Hypothalamus (tissue), 51 donors: ENCODE results near the gene GNA15.

Experiments used
- DNase-seq, 51 donors: peaks; one replicate each; lab custom pipeline; 2025; lab: John Stamatoyannopoulos, UW

The GNA15 gene

DNA sequence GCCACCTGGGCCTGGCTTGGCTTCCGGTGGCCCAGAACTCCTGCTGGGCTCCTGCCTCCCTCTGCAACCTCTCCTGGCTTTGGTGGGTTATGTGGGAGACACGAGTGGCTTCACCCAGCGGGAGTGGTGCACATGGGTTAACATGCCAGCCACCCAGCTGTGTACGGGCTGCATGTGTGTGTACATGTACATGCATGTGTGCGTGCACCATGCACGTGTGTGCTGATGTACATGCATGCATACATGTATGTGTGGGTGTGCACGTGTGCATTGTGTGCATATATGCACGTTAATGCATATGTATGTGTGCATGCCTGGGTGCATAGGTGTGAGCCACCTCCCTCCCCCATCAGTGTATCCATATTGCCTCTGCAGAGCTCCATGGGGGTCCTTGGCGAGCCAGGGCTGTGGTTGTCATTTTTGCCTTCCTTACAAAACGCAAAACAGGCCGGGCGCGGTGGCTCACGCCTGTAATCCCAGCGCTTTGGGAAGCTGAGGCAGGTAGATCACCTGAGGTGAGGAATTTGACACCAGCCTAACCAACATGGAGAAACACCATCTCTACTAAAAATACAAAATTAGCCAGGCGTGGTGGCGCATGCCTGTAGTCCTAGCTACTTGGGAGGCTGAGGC, 29.2 kb upstream of the GNA15 start:
- no peak for DNase-seq

GRCh38 chr19:3107658-3108057, 28.2 kb upstream of the GNA15 start:
- no peak for DNase-seq

GRCh38 chr19:3108775-3109174, 27.1 kb upstream of the GNA15 start:
- peak in 10 of 51 donors; percentile 4 to 30 (median 18) for DNase-seq

- no peak for DNase-seq
Observed at GRCh38 chr19:3109491-3109890, 26.3 kb upstream of the GNA15 start.

DNA sequence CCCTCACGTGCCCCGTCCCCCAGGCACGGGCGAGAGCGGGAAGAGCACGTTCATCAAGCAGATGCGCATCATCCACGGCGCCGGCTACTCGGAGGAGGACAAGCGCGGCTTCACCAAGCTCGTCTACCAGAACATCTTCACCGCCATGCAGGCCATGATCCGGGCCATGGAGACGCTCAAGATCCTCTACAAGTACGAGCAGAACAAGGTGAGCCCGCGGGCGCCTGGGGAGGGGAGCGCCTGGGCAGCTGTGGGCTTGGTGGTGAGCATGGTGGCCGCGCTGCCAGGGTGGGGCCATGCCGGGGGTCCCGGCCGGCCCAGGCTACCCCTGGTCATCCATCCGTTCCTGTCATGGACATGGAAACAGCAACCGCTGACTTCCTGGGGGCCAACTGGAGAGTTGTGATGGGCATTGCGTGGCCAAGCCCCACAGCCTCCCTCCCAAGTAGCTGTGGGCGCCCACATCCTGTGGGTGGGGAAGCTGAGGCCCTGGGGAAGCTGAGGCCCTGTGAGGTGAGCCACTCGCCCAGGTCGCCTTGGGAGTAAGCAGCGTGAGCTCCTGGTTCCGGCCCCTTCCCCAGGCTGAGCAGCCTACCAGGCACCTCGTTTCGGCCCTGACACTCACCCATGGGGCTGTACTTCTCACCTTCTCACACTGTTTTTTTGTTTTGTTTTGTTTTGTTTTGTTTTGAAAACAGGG, 25.6 kb upstream of the GNA15 start:
- DNase-seq: no peak

DNA sequence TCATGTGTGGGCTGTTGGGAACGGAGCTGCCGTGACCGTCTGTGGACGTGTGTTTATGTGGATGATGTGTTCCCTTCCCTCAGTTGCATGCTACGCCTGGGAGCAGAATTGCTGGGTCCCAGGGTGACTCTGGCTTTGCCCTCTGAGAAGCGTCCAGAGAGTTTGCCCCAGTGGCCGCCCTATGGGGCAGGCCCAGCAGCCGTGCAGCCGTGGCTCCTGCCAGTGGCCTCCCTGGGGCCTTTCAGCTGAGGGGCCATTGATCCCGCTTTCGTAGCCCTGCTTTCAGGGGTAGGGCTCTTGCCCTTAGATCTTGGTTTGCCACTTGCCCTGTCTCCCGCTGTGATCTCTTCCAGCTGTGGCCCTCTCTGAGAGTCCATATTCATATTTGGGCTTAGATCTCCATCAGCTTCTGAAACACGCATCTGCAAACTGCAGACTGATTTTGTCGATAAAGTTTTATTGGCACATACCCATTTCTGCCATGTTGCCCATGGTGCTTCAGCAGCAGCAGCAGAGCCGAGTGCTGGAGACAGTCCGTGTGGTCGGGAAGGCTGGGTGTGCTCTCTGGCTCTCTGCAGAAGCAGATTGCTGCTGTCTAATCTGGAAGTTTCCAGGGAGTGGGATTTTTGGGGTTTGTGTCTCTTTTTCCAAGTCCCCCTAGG, 24.1 kb upstream of the GNA15 start:
- DNase-seq: no peak

DNA sequence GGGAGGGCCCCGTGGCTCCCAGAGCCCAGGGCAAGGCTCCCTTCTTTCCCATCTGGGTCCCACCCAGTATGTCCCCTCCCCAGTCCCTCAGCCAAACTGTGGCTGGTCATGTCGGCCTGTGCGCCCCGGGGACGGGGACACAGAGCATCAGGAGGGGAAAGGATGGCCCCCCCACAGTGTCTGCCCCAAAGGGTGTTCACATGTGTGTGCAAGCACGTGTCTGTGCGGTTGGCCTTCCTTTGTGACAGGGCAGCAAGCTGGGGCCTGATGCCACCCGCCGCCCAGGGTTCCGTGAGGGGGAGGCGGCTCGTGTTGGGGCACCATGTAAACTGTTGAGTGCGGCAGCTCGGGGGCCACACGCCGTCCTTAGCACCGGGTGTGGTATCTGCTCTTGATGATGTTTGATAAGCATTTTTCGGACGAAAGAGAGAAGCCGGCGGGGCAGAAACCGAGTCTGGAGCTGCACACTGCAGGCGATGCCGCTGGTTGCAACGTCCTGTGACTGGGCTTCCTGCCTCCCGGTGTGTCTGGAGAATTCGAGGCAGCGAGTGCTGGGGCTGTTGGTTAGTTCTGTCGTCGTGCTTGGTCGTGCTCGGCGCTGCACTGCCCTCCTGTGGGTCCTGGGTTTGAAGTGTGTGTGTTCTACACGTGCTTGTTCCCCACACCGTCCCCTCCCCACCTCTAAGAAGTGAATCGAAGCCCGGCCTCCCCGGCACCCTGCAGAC, 23.3 kb upstream of the GNA15 start:
- no peak for DNase-seq

GRCh38 chr19:3113100-3114017, 22.5 kb upstream of the GNA15 start:
- DNase-seq: no peak

GRCh38 chr19:3114018-3114726, 21.7 kb upstream of the GNA15 start:
- DNase-seq: no peak

DNA sequence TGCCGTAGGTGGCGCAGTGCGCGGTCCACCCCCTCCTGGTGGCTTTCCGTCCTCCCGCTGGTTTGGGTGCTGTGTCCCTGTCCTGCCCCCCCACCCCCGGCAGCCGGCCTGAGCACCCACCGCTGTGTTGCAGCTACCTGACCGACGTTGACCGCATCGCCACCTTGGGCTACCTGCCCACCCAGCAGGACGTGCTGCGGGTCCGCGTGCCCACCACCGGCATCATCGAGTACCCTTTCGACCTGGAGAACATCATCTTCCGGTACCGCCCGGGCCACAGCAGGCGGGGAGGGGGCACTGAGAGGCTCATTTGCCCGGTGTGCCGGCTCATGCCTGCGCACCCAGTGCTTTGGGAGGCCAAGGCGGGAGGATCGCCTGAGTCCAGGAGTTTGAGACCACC, 21.0 kb upstream of the GNA15 start:
- no peak for DNase-seq

DNA sequence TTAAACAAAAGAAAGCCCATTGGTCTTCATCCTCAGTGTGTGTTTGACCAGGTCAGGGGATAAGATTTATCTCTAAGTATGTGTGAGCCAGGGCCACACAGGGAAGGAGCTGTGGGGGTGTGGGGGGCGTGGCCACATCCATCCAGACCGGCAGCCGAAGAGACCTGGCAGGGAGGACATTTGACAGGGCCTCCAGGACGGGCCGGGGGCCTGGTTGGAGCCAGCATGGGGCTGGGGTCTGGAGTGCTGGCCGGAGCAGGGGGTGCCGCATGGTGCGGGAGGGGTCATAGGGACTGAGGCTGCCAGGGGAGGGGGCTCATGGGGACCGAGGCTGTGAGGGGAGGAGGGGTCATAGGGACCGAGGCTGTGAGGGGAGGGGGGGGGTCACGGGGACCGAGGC, 20.4 kb upstream of the GNA15 start:
- DNase-seq: no peak

DNA sequence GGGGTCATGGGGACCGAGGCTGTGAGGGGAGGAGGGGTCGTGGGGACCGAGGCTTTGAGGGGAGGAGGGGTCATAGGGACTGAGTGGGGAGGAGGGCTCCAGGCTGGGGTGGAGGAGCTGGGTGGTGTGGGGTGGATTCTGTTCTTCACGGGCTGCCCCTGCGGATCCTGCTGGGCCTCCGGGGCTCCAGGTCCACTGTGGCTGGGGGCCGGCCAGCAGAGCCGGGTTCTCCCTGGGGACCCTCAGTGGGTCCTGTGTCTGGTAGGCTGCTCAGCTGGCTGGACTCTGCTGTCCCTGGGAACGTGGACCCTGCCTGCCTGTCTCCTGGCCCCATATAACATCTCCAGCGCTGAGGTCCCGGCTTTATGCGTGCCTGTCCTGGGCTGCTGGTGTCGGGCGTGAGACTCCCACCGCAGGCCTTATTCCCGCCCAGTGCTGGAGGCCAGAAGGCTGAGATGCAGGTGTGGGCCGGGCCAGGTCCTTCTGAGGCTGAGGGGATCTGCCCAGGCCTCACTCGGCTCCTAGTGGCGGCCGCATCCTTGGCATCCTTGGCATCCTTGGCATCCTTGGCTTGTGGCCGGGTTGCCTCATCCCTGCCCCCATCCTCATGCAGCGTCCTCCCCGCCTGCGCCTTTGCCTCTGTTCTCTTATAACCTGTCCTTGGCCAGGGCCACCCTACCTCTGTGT, 19.8 kb upstream of the GNA15 start:
- DNase-seq: no peak

GRCh38 chr19:3116621-3117020, 19.2 kb upstream of the GNA15 start:
- DNase-seq: no peak

GRCh38 chr19:3117716-3118115, 18.1 kb upstream of the GNA15 start:
- no peak for DNase-seq

GRCh38 chr19:3118232-3119070, 17.4 kb upstream of the GNA15 start:
- no peak for DNase-seq

- DNase-seq: no peak
Observed at GRCh38 chr19:3119071-3119595, 16.7 kb upstream of the GNA15 start.

- peak in 4 of 51 donors; percentile 24 to 43 (median 36) for DNase-seq
Observed at GRCh38 chr19:3119693-3120380, 16.0 kb upstream of the GNA15 start.
